ENCODE measurements around the gene QRICH1. TPM values are rescaled to one million over a fixed set of nuclear protein-coding genes. Genes with fewer than 3 reads are reported as not detected.
A peak's percentile ranks its signal among the peaks of the same experiment; 100 is the strongest.

The QRICH1 gene, protein sequence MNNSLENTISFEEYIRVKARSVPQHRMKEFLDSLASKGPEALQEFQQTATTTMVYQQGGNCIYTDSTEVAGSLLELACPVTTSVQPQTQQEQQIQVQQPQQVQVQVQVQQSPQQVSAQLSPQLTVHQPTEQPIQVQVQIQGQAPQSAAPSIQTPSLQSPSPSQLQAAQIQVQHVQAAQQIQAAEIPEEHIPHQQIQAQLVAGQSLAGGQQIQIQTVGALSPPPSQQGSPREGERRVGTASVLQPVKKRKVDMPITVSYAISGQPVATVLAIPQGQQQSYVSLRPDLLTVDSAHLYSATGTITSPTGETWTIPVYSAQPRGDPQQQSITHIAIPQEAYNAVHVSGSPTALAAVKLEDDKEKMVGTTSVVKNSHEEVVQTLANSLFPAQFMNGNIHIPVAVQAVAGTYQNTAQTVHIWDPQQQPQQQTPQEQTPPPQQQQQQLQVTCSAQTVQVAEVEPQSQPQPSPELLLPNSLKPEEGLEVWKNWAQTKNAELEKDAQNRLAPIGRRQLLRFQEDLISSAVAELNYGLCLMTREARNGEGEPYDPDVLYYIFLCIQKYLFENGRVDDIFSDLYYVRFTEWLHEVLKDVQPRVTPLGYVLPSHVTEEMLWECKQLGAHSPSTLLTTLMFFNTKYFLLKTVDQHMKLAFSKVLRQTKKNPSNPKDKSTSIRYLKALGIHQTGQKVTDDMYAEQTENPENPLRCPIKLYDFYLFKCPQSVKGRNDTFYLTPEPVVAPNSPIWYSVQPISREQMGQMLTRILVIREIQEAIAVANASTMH
- 69.4 and 77.3 TPM in 2 replicates for total RNA-seq (2014; rRNA removed; shearing (Covaris generic); ENCODE audit: low replicate concordance)

DNA sequence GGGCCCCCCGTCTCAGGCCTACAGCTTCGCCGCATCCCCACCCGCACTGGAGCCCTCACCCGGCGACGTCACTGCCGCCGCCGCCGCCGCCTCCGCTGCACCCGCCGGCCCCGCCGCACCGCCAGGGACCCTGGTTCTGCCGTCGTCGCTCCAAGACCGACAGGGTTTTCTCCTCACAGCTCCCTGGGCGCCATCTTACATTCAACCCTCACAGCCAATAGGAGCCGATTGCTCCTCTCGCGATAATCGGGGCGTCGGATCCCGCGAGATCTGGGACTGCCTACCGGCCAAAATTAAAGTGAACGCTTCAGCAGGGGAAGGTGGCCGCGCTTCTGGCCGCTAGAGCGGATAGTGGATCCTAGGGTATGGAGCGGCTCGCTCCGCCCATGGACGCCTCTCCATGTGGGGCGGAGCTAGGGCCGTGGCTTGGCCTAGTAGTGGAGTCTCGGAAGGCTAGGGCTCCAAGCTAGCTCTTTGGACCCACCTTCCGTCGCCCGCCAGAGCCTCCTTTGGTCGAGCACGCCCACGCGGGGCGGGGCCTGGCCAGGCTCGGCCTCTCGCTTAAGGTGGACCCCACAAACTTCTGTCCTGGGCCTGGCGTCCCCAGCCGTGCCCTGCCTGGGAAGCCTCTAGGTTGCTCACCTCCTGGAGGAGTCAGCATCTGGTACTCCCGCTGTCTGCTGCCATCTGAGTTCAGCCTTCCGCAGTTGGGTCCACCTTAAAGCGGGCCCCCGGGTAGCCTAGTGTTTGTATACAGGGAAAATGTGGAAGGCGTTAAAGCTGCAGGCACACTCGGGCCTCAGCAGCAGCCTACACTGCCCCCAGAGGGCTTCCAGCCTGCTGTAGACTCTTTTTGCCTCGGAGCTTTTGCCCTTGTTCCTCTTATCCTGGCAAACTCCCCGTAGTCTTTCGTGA is at the start of gene QRICH1:
Gene QRICH1, minus strand, starts transcription at position 219 of the 915 bp plus-strand sequence. CDS start 17,054 bp downstream, outside the sequence.
- DNase-seq = peak; percentile 95
- Histone ChIP-seq H3K9me3 (no peaks in the 10 kb centered on the region), H3K27me3 (no peaks in the 10 kb centered on the region), H3K36me3 (peaks cover 7% of the 10 kb centered on the region), H3K4me3 (peak within 1 kb of the TSS; percentile 81)

DNA sequence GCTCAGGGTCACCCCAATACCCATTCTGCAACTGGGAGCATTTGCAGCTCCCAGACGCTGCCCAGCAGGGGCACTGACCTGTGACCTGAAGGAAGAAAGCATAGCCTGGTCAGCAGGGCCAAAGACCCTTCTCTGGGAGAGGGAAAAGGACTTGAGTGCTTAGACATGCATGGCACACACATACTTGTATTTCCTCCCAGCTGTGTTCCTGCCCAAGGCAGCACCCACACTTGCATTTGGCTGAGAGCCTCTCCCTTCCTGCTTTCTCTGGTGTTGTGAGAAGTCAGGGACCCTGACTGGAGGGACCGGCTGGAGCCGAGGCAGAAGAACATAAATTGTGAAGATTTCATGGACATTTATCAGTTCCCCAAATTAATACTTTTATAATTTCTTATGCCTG is 46.2 kb upstream of the QRICH1 start:
- no peak for DNase-seq
- no peaks in the 10 kb centered on the region for H3K9me3 ChIP-seq
- no peaks in the 10 kb centered on the region for H3K36me3 ChIP-seq
- H3K4me3 ChIP-seq = no peak overlapping the region
- no peaks in the 10 kb centered on the region for H3K27me3 ChIP-seq

DNA sequence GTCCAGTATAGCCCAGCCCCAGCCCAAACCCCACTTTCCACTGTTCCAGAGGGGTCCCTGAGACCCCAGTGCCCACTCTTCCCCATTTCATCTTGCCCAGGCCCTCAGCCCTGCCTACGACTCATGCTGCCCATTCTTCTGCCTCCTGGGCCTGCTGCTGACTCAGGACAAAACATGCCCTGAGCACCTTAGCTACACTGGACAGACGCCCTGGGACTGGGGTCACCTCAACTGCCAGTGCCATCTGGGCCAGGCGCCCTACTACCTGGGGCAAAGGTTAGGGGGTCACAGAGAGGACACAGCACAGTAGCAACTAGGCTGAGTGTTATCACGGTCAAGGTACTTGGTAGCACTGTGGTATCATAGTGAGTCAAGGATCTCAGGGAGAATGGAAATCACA is 41.6 kb upstream of the QRICH1 start:
- H3K4me3 ChIP-seq = no peak overlapping the region
- H3K9me3 ChIP-seq = no peaks in the 10 kb centered on the region
- DNase-seq = no peak
- no peaks in the 10 kb centered on the region for H3K27me3 ChIP-seq
- H3K36me3 ChIP-seq = peaks cover 3% of the 10 kb centered on the region

GRCh38 chr3:49134471-49135265 is 40.8 kb upstream of the QRICH1 start:
- H3K27me3 ChIP-seq = no peaks in the 10 kb centered on the region
- H3K36me3 ChIP-seq = peaks cover 8% of the 10 kb centered on the region
- DNase-seq = no peak

DNA sequence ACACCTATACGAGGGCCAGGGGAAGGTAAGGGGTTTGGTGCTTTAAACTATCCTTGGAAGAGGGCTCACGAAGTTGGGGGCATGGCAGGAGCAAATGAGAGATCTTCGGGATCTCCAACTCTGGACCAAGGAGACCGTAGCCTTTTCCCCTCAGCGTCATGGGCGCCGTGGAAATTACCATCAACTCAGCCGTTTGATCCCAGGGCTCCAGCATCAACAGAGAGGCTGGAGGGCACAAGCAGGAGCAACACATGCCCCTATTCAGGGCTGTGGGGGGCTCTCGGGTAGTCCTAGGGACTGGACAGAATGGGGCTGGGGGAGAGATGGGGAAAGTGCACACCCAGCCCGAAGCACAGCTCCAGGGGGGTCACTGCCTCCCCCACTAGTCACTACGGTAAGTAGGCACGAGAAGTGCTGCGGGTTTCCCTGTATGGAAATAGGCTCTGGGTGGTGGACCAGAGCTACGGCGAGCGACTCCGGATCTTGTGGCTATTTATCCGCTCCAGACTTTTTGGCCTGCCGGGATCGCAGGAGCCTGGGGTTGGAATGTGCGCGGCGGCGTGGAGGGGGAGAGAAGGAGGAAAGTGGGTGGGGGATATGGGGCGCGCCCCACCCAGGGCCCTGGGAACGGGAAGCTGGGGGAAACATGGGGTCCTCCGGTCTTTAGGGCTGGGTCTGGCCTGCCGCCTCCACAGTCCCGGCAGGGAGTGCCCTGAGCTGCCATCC is 39.5 kb upstream of the QRICH1 start:
- Histone ChIP-seq H3K36me3 (peaks cover 8% of the 10 kb centered on the region), H3K9me3 (no peaks in the 10 kb centered on the region), H3K4me3 (peak overlapping the region; percentile 74), H3K27me3 (no peaks in the 10 kb centered on the region)
- DNase-seq = peak; percentile 80

More at GRCh38 chr3:49134471-49135265, 40.8 kb upstream of the QRICH1 start:
- H3K4me3 ChIP-seq = no peak overlapping the region; the same call in 1 of the 2 replicates
- H3K9me3 ChIP-seq = no peaks in the 10 kb centered on the region

DNA sequence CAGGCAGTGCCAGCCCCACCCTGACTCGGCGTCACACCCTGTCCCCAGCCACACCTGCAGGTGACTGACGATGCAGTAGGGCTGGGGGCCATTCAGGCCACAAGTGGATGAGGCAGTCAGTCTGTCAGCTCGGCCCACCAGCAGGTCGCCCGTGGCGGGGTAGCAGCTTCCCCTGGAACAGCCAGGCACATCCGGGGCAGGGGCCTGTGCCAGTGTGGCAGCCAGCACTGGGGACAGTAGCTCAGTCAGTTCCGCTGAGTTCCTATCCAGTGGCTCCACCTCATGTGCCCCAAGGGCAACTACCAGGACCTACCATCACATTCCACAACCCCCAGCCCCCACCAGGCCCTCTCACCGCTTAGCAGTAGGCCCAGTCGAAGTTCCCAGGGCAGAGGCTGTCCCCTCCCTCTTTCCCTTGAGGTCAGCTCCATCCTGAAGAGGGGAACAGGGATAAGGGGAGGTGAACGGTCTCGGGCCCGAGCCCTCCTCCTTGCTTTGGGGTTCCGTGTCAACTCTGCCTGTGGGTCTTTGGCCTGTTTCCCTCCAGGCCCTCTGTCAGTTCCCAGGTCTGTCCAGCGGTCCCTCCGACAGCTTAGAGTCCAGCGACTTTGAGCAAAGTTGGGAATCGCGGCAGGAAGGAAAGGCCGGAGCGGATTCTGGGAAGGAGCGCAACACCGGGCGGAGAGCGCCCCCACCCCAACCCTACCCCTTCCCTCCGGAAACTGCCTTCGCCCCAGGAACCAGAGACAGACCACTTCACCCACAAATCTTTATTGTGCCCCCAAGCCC is 38.8 kb upstream of the QRICH1 start, which contains the start of gene LAMB2:
Gene LAMB2, minus strand, starts transcription at position 614 of the 789 bp plus-strand sequence. Its CDS starts 183 bp downstream, at position 431.
- Histone ChIP-seq H3K36me3 (peaks cover 8% of the 10 kb centered on the region), H3K27me3 (no peaks in the 10 kb centered on the region), H3K9me3 (no peaks in the 10 kb centered on the region), H3K4me3 (peak within 1 kb of the TSS; percentile 74)
- peak; percentile 70 for DNase-seq

DNA sequence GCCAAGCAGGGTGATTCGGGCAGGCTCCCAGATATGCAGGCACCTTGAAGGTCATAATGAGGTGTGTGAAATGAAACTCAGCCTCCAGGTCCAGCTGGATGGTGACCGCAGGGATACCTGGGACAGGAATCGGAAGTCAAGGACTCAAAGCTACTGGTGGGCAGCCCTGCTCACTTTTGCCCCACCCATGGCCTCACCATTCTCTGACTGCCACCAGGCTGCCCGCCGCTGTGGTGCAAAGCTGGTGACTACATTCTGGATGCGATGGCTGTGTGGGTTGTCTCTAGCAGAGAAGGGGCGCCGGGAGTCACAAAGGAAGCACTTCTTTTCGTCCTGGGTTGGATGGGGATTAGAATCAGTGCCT is 38.2 kb upstream of the QRICH1 start:
- Histone ChIP-seq H3K27me3 (no peaks in the 10 kb centered on the region), H3K9me3 (no peaks in the 10 kb centered on the region), H3K36me3 (peaks cover 8% of the 10 kb centered on the region), H3K4me3 (peak overlapping the region; percentile 74)
- DNase-seq = no peak

DNA sequence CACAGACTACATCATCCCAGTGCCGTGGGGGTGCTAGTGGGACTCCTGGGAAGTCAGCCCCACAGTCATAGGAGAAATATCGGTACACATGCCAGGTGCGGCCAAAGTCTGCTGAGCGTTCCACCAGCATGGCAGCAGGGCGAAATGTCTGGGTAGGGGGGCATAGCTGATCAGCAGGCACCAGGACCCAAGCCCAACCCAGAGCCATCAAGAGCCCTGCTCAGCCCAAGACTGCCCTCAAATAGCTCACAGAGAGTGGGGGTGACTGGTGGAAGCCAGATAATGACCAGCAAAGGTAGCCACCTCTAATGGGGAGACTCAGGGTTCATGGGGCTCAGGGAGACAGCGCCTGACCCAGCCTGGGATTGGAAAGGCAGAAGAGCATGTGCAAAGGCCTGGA is 37.7 kb upstream of the QRICH1 start:
- H3K9me3 ChIP-seq = no peaks in the 10 kb centered on the region
- peaks cover 8% of the 10 kb centered on the region for H3K36me3 ChIP-seq
- DNase-seq = no peak

GRCh38 chr3:49131040-49131439 is 37.2 kb upstream of the QRICH1 start:
- H3K27me3 ChIP-seq = no peaks in the 10 kb centered on the region
- no peaks in the 10 kb centered on the region for H3K9me3 ChIP-seq
- no peak for DNase-seq
- peaks cover 8% of the 10 kb centered on the region for H3K36me3 ChIP-seq
- no peak overlapping the region for H3K4me3 ChIP-seq

More for the DNA sequence above, 37.7 kb upstream of the QRICH1 start:
- H3K27me3 ChIP-seq = no peaks in the 10 kb centered on the region
- no peak overlapping the region; the same call in 1 of the 2 replicates for H3K4me3 ChIP-seq

DNA sequence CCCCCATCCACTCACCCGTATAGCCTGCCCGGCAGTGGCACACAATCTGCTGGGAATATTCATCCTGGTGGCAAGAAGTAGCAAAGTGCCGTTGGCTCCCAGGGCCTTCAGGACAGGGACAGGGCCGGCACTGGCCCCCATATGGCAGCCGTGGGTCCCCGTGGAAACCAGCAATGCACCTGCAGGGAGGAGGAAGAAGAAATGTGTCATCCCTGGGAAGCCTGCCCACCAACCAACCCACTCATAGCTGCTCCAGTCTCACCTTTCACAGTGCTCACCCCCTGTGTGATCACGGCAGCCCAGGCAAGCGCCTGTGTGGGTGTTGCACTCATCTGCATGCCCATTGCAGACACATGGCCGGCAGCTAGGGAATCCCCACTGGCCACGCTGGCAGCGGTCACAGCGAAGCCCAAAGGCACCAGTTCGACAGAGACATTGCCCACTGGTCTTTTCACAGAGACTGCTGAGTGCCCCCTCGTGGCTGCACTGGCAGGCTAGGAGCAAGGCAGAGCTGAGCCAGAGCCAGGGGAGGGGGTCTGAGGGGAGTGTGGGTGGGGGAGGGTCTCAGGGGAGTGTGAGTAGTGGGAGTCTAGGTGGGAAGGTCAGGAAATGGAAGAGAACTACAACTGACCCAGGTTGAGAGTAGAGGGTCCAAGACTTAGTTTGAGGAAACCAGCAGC is 31.3 kb upstream of the QRICH1 start:
- DNase-seq = no peak
- H3K4me3 ChIP-seq = no peak overlapping the region
- H3K27me3 ChIP-seq = no peaks in the 10 kb centered on the region
- peaks cover 7% of the 10 kb centered on the region for H3K36me3 ChIP-seq
- no peaks in the 10 kb centered on the region for H3K9me3 ChIP-seq

DNA sequence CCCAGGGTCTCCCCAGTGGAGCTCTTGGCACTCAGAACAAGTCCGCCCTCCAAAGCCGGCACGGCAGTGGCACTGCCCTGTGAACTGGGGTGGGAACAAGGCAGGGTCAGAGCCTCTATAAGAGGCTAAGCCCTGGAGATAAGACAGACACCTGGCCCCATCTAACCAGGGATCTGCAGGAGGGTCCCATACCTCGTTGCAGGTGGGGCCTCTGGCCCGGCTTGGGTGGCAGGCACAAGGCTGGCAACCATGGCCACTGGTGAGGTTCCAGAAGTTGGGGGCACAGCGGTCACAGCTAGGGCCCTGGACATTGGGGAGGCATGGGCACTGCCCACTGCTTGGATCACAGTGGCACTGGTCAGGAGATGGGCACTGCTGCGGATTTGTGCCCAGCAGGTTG is 30.3 kb upstream of the QRICH1 start:
- DNase-seq = no peak

DNA sequence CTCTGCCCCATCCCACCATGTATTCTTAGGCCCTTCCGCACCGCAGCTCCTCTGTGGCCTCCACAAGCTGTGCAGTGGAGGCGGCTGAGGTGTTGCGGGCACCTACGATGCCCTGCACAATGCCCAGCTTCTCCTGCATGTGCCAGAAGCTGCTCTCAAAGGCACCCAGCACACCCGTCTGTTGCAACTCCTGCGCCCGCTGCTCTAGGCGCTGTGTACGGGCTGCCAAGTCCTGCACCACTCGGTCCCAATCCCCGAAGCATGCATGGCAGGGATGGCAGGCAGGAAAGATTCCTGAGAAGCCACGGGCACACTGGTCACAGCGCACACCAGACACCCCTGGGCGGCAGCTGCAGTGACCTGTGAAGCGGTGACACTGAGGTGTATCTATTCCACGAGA is 29.8 kb upstream of the QRICH1 start:
- H3K9me3 ChIP-seq = no peaks in the 10 kb centered on the region
- DNase-seq = no peak
- no peak overlapping the region for H3K4me3 ChIP-seq
- H3K27me3 ChIP-seq = no peaks in the 10 kb centered on the region
- peaks cover 6% of the 10 kb centered on the region for H3K36me3 ChIP-seq

More for the DNA sequence above, 30.3 kb upstream of the QRICH1 start:
- peaks cover 6% of the 10 kb centered on the region for H3K36me3 ChIP-seq
- no peaks in the 10 kb centered on the region for H3K27me3 ChIP-seq
- H3K4me3 ChIP-seq = no peak overlapping the region
- no peaks in the 10 kb centered on the region for H3K9me3 ChIP-seq

DNA sequence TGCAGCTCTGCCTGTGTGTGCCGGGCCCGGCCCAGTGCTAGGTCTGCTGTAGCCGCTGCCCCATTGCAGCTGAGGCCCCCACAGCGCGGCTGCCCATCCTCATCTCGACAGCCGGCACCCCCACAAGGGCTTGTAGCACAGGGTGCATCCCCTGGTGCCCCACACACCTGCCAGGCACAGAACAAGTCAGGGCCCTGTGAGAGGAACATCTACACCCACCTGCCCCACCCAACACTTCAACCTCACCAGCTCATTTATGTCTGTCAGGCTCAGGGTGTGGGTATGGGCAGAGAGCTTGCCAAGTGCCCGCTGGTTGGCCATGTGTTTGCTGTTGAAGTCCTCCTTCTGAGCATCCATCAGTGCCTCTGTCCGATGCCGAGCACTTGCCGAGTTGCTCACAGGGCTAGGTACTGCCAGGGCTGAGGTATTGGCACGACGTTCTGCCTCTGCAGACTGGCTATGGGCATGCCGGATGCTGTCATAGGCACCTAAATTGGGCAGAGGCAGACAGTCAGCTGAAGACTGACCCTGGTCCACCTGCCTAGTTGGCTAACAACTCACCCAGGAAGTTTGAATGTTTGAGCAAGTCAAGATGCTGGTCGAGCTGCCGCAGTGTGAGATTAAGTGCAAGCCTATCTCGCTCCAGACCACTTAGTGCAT is 29.1 kb upstream of the QRICH1 start:
- H3K36me3 ChIP-seq = peaks cover 6% of the 10 kb centered on the region
- H3K27me3 ChIP-seq = no peaks in the 10 kb centered on the region
- no peak for DNase-seq
- no peaks in the 10 kb centered on the region for H3K9me3 ChIP-seq
- no peak overlapping the region for H3K4me3 ChIP-seq

DNA sequence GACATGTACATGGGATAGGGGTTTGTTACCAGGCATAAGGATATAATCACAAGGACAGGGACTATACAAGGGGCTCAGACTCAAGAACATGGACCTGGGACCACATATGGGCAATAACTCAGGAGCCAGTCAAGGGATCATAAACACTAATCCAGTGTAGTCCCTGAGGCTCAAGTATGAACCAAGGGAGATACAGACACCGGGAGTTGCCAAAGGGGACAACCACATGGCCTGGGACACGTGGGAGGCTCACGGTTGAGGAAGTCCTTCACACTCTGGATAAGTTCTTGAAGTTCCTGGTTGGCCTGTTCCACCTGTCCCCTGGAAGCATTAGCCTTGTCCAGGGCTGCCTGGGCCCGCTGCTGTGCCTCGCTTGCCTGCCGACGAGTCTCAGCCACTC is 28.6 kb upstream of the QRICH1 start:
- no peak for DNase-seq
- Histone ChIP-seq H3K27me3 (no peaks in the 10 kb centered on the region), H3K36me3 (peaks cover 6% of the 10 kb centered on the region), H3K9me3 (no peaks in the 10 kb centered on the region), H3K4me3 (no peak overlapping the region)
